Measurements from ENCODE around the gene SPIC.
A peak's percentile ranks its signal among the peaks of the same experiment; 100 is the strongest.
"Not testable (repeated sequence)": the region's sequence is repeated elsewhere in the genome, so short reads cannot be mapped to it uniquely, and the experiment has no call there.

The SPIC gene

DNA sequence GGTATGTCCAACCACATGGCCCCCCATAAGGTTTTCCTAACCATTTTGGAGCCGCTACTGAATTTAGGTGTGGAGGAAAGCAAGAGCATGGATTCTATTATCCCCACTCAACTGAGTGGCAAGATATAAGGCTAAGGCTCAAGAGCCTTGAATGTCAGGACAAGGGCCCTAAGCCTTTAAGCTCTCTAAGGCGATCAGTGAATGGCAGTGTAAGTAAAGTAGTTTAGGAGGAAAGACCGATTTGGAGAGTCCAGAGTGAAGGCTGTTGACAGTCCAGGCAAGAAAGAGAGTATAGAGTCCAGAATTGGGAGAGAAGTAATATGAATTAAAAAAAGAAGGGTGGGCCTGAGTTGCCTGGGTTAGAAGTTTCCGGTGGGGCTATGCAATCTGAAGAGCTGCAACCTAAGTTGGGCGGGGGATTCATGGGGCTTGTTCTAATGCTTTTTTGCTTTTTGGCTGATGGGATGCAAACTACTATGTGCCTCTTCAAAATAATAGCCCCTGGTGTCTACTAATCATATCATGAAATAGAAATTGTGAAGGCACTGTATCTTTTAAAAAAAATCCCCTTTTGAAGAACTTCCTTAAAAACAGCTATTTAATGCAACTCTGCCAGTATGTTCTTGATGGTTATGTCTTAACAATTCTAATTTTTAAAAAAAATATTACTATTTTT lies at the start of gene SPIC:
TSS of gene SPIC (plus strand) at position 626 of the 676 bp plus-strand sequence. CDS start 1,569 bp downstream, outside the sequence.
- DNase-seq: no peak

- DNase-seq: no peak
These were observed 44.7 kb upstream of the SPIC start for GRCh38 chr12:101430456-101430855.

DNA sequence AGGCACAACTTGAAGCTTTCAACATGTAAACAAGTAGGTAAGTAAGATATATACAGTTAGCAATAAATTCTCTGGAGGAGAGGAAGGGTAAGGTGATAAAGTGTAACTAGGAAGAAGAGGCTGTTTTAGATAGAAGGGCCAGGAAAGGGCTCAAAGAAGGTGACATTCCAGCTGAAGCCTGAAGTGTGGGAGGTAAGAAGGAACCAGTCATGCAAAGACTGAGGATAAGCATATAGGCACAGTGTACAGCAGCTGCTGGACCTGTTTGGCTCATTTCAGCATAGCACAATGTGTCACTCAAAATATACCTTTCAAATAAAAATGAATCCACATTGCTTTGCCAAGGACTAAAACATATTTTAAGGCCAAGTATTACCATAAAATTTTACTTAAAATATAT lies 39.0 kb upstream of the SPIC start:
- no peak for DNase-seq

DNA sequence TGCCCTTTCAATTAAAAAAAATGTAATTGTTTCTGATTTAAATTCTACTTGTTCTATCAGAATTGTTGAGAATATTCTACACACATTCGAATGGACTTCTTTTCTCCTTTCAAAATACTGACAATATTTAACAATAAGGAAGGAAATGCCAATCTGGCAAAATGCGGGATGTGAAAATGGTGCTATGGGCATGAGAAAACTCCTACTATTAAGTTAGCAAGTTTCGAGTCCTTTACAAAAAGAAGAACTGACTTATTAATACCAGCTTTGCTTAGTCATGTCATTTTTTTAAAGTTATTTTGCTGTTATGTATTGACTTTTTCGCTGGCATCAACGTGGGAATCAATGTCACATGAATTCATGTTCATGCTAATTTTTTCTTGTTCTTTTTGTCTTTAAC lies 35.9 kb upstream of the SPIC start:
- no peak for DNase-seq

- DNase-seq: no peak
These were observed 33.5 kb upstream of the SPIC start for GRCh38 chr12:101441461-101442224.

- no peak for DNase-seq
These were observed 19.5 kb upstream of the SPIC start for GRCh38 chr12:101455685-101456084.

GRCh38 chr12:101459642-101460346 lies 15.3 kb upstream of the SPIC start:
- no peak for DNase-seq

DNA sequence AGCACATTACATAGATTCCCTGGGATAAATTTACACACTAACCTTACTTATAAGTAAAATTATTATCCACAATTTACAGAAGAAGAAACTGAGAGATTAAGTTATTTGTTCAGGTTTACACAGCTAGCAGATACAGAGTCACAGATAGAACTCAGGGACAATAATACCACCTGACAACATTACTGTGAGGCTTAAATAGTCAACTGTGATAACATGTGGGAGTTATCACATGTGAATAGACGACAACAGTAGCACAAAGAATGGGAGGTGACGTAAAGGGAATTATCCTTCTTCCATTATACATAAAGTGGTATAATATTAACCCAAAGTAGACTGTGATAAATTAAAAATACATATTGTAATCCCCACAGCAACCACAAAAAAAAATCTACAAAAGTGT lies 6.2 kb upstream of the SPIC start:
- no peak for DNase-seq

- no peak for DNase-seq
These were observed 4.2 kb upstream of the SPIC start for GRCh38 chr12:101470939-101471338.

GRCh38 chr12:101471878-101472277 lies 3.3 kb upstream of the SPIC start:
- not testable (repeated sequence) for DNase-seq

DNA sequence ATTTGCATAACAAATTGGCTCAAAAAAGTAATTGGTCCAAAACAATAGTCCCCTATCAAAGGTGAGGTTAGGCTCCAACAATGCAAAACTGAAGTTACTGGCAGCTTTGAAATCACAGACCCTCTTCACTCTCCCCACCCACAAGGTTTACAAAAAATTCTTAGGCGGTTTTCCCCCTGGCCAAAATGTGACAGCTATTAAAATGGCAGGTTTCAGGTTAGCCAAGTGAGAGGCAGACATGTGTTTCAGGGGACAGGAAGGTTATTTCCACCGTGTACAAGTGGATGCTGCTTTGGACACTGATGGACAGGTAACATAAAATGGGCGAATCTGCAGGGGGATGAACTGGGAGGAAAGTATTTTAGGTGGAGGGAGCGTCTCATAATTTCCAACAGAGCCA lies 888 bp upstream of the SPIC start:
- no peak for DNase-seq

DNA sequence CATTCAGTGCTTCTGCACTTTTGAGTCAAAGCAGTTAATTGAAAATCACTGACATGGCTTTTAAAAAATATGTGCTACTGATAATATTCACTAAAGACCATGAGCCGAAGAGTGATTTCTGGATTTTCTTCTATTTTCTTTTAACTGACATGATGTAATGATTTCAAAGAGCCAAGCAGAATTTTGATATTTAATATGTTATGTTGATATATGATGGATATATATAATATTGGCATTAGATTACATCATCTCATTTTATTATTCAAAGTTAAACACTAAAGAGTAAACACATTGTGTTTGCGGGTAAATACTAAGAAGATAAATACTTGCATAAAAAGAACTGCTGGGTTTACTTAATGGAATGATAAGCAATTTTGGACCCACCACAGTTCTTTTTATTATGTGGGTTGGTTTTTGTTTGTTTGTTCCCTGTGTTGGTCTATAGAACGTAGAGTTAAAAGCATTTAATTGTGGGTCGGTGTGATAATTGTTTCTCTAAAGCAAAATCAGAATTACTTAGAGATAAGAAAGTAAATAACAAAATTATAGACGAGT lies 692 bp downstream of the SPIC start:
- no peak for DNase-seq

DNA sequence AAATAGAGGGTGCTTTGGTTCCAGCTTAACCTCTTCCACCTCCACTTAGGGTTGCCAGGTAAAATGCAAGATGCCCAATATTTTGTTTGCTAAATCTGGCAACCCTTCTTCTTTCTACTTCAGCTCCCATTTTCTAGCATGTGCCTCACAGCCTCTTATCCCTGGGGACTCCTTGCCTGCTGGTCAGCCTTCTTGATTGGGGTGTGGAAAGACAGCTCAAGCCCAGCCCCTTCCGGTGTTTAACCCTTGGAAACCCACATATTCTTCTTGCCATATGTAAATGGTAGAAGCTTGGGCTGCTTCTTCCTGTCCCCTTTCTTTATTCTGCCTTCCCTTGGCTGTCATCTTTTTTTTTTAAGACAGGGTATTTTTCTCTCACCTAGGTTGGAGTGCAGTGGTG lies 5.7 kb downstream of the SPIC start:
- DNase-seq: no peak

- no peak for DNase-seq
These were observed 9.9 kb downstream of the SPIC start for GRCh38 chr12:101485021-101485420.

DNA sequence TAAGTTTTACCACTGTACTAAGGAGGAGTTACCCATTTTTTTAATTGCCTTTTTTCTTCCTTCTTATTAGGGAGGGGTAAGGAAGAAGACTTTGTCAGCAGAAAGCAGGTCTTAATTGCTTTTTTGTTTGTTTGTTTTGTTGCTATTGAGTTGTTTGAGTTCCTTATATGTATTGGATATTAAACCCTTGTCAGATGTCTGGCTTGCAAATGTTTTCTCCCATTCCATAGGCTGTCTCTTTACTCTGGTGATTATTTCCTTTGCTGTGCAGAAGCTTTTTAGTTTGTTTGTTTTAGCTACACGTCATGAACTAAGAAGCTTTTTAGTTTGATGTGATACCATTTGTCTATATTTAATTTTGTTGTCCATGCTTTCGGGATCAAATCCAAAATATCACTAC lies 13.3 kb downstream of the SPIC start:
- no peak for DNase-seq

DNA sequence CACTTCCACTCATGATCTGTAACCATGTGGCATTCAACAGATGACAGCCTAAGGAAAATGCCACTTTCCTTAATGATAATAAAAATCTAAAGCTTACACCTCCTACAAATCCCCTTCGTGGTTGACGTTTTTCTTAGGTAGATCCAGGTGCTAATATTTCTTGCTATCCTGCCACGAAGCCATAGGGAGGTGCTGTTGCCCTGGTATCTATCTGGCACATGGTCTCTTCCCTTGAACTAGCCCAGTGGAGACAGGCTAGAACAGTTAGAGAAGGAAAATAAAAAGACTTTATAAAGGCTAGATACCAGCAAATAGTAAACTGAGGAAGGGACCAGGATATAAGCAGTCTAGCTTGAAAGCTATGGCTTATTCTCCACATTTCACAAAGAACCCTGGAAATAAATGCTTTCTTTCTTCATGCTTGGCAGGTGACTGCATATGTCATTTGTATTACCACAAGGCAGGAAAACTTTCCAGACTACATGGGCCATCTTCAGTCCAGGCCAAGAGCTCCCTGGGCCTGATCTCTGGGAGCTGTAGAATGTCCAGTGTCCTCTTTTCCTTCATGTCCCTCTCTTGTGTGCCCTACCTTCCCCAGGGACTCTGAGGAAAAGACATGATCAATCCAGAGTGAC lies 15.3 kb downstream of the SPIC start:
- no peak for DNase-seq

GRCh38 chr12:101491329-101491728 lies 16.2 kb downstream of the SPIC start:
- no peak for DNase-seq

GRCh38 chr12:101493556-101493955 lies 18.4 kb downstream of the SPIC start:
- peak; percentile 12 for DNase-seq

- DNase-seq: no peak
These were observed 23.1 kb downstream of the SPIC start for GRCh38 chr12:101498252-101498651.

DNA sequence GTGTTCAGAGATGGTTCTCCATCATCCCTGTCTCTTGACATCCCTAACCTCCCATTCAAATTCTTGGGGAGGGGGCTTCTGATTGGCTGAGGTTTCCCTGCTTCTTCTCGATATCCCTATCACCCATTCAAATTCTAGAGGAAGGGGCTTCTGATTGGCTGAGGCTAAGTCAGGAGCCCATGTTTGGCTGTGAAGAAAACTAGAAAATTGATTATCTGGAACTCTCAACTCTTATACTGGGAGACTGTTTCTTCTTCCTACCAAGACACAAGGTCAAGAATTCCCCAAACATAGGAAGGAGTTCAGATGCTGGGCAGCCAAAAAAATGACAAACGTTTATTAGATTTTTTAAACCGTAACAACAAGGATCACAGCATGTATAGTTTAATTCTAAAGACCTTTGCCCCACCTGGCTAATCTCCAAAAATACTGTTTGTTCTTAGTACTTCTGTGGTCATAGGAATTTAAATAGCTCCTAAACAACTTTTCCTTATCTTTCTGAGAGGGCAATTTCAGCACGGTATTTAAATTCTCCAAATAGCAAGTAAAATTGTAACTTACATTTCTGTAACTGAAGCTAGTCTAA lies 26.4 kb downstream of the SPIC start:
- no peak for DNase-seq

- DNase-seq: no peak
These were observed 46.0 kb downstream of the SPIC start for GRCh38 chr12:101521136-101521535.

DNA sequence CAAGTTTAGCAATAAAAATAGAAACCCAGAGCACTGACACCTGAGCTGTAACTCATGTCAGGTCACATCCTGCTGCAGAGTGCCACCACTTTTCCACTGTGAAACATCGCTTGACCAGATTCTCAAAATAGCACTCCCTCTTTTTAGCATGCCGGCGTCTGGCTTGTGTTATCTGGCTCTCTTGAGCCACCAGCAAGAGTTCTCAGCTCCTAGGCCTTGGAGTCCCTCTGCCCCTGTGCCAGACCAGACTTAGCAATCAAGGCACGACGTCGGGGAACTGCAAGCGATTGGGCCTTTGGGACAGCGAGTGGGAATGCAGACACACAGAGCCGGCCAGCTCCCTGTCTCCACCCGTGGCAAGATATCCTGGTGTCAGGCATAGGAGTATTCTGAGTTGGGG lies 52.5 kb downstream of the SPIC start:
- DNase-seq: no peak

Data from NCI-H524 treated with DMSO at 0.1 percent for 48 hours (cell line).